HepG2 (cell line): Measurements from ENCODE around the gene GALNT9. TPM values are rescaled to one million over a fixed set of nuclear protein-coding genes. Genes with fewer than 3 reads are reported as not detected.

ENCODE experiments used
- ATAC-seq: fragments of 200-7000 bp; cut with Tn5 transposase; 3 replicates; pipeline ENCODE4 v1.9.1; 2020; ENCODE audit warnings: mild to moderate bottlenecking, moderate library complexity
- BruUV-seq: library from RNA; stranded (reverse); fragments of 400-500 nt; replicated peaks from 2 replicates; lab custom pipeline; 2021; lab: Mats Ljungman, UMichigan
- CTCF ChIA-PET: fragments of 300-600 bp; formaldehyde crosslinking; extraction: SDS; loops from one replicate; lab custom pipeline; 2021; ENCODE audit warnings: low total read pairs, inconsistent platforms, low intra/inter-chr PET ratio; lab: Yijun Ruan, JAX
- POLR2A ChIA-PET: fragments of 350-600 bp; sonication (Branson Sonifier 250); formaldehyde crosslinking; loops from one replicate; lab custom pipeline; 2020; ENCODE audit warnings: antibody characterized with exemption, inconsistent platforms; lab: Yijun Ruan, JAX
- DNase-seq: peaks from one replicate; pipeline ENCODE4 v3.0.0-alpha.2; 2015; ENCODE audit warnings: low spot score
- FAIRE-seq: peaks from 3 replicates; lab custom pipeline; 2011; peaks lifted over from hg19 to GRCh38; lab: Jason Lieb, UNC
- H2AFZ ChIP-seq: one replicate; pipeline ENCODE4 v1.6.1; 2011; ENCODE audit warnings: low read length, inconsistent platforms
- H3K27ac ChIP-seq: fragments of 300-600 bp; 3 replicates; pipeline ENCODE4 v1.8.0; 2011; ENCODE audit warnings: mixed run types, mild to moderate bottlenecking, mixed read lengths, low read length, inconsistent platforms; ENCODE audit not compliant: insufficient read depth; ENCODE audit errors: extremely low read length
- H3K27me3 ChIP-seq, 2 experiments: fragments of 200-600 bp in 1 of 2; 2 replicates in 1 of 2; 3 replicates in 1 of 2; pipeline versions ENCODE4 v1.6.0 to v1.8.0; 2011; ENCODE audit warnings: low read length in 2 of 2, mild to moderate bottlenecking in 2 of 2, moderate library complexity in 2 of 2, inconsistent platforms in 1 of 2; ENCODE audit not compliant: insufficient read depth in 2 of 2, control insufficient read depth in 1 of 2
- H3K36me3 ChIP-seq, 2 experiments: fragments of 200-600 bp in 1 of 2; replicated peaks in 1 of 2; 2 replicates in 1 of 2; 3 replicates in 1 of 2; pipeline versions ENCODE4 v1.5.1 to v1.8.0; 2011; ENCODE audit warnings: low read length in 2 of 2, inconsistent platforms in 1 of 2; ENCODE audit not compliant: insufficient read depth in 2 of 2, control insufficient read depth in 1 of 2
- H3K4me1 ChIP-seq: 2 replicates; pipeline ENCODE4 v1.5.1; 2012; ENCODE audit warnings: low read length, inconsistent platforms; ENCODE audit not compliant: insufficient read depth
- H3K4me2 ChIP-seq: 2 replicates; pipeline ENCODE4 v1.6.0; 2011; ENCODE audit warnings: low read depth, low read length, inconsistent platforms
- H3K4me3 ChIP-seq, 3 experiments: fragments of 200-600 bp in 1 of 3; sonication (generic), shearing (Covaris generic) in 1 of 3; replicated peaks in 1 of 3; 2 replicates each; pipeline ENCODE4 v1.5.1; 2011 to 2016; ENCODE audit warnings: low read length in 3 of 3, inconsistent platforms in 2 of 3, low read depth in 2 of 3, mild to moderate bottlenecking in 2 of 3, control low read depth in 1 of 3, mixed read lengths in 1 of 3; ENCODE audit not compliant: insufficient read depth in 1 of 3
- H3K79me2 ChIP-seq: one replicate; pipeline ENCODE4 v1.6.1; 2011; ENCODE audit warnings: low read length, inconsistent platforms; ENCODE audit not compliant: insufficient read depth
- H3K9ac ChIP-seq: 2 replicates; pipeline ENCODE4 v1.6.0; 2011; ENCODE audit warnings: mild to moderate bottlenecking, low read depth, low read length, inconsistent platforms; ENCODE audit not compliant: insufficient read depth
- H3K9me3 ChIP-seq: 2 replicates; pipeline ENCODE4 v1.5.1; 2012; ENCODE audit warnings: mild to moderate bottlenecking, low read length
- H4K20me1 ChIP-seq: 2 replicates; pipeline ENCODE4 v1.6.0; 2011; ENCODE audit warnings: inconsistent platforms, mild to moderate bottlenecking, low read length, moderate library complexity; ENCODE audit not compliant: insufficient read depth
- CENPBD1 ChIP-seq: sonication (generic); formaldehyde crosslinking; IDR thresholded peaks from 2 replicates; pipeline ENCODE4 v1.8.0; 2022; ENCODE audit warnings: missing genetic modification reagents, low read depth, mild to moderate bottlenecking, borderline replicate concordance
- IRF9 ChIP-seq: sonication (generic); formaldehyde crosslinking; IDR thresholded peaks from 2 replicates; pipeline ENCODE4 v1.8.0; 2022; ENCODE audit warnings: missing genetic modification reagents, mild to moderate bottlenecking, borderline replicate concordance
- MTERF4 ChIP-seq: sonication (generic); formaldehyde crosslinking; IDR thresholded peaks from 2 replicates; pipeline ENCODE4 v1.8.0; 2023; ENCODE audit warnings: mild to moderate bottlenecking, missing genetic modification reagents
- MYC ChIP-seq: sonication (generic); formaldehyde crosslinking; IDR thresholded peaks from 2 replicates; pipeline ENCODE4 v1.9.0; 2021; ENCODE audit warnings: missing genetic modification reagents, borderline replicate concordance
- NONO ChIP-seq, 2 experiments: fragments of 450-650 bp in 1 of 2; sonication (generic) in 1 of 2; formaldehyde crosslinking in 1 of 2; IDR thresholded peaks in 1 of 2; conservative IDR thresholded peaks in 1 of 2; 2 replicates each; pipeline versions ENCODE4 v1.6.1 to v1.8.0; 2017 to 2022; ENCODE audit warnings: mild to moderate bottlenecking in 1 of 2, missing genetic modification reagents in 1 of 2, moderate library complexity in 1 of 2
- POLR2A ChIP-seq, 2 experiments: IDR thresholded peaks; 2 replicates each; pipeline ENCODE4 v1.6.1; 2011; ENCODE audit warnings: low read depth in 2 of 2, low read length in 2 of 2, mild to moderate bottlenecking in 1 of 2, moderate library complexity in 1 of 2; ENCODE audit not compliant: insufficient read depth in 1 of 2
- SUZ12 ChIP-seq: fragments of 150-350 bp; IDR thresholded peaks from 2 replicates; pipeline ENCODE4 v1.6.1; 2014; ENCODE audit warnings: low read depth, low read length
- TCF7L2 ChIP-seq: IDR thresholded peaks from 2 replicates; pipeline ENCODE4 v1.6.1; 2011; ENCODE audit warnings: mild to moderate bottlenecking, low read depth, low read length, moderate library complexity
- U2AF2 ChIP-seq: fragments of 200-400 bp; formaldehyde crosslinking; IDR thresholded peaks from 2 replicates; pipeline ENCODE4 v1.6.1; 2017; ENCODE audit warnings: low read depth, mild to moderate bottlenecking, low read length
- USF2 ChIP-seq, 2 experiments: sonication (generic) in 1 of 2; formaldehyde crosslinking in 1 of 2; IDR thresholded peaks; 2 replicates each; pipeline versions ENCODE4 v1.5.1 to v1.6.1; 2011 to 2020; ENCODE audit warnings: borderline replicate concordance in 1 of 2, low read depth in 1 of 2, low read length in 1 of 2, mild to moderate bottlenecking in 1 of 2, missing genetic modification reagents in 1 of 2, moderate library complexity in 1 of 2
- ZNF331 ChIP-seq: sonication (generic); formaldehyde crosslinking; IDR thresholded peaks from 2 replicates; pipeline ENCODE4 v1.4.0; 2020; ENCODE audit warnings: missing genetic modification reagents
- ZNF546 ChIP-seq: sonication (generic); formaldehyde crosslinking; conservative IDR thresholded peaks from 2 replicates; pipeline ENCODE4 v1.8.1; 2023; ENCODE audit warnings: mild to moderate bottlenecking, missing genetic modification reagents
- ZNF597 ChIP-seq: sonication (generic); formaldehyde crosslinking; IDR thresholded peaks from 2 replicates; pipeline ENCODE4 v1.5.0; 2020; ENCODE audit warnings: missing genetic modification reagents
- ZNF605 ChIP-seq: sonication (generic); formaldehyde crosslinking; IDR thresholded peaks from 2 replicates; pipeline ENCODE4 v1.8.0; 2022; ENCODE audit warnings: mild to moderate bottlenecking, missing genetic modification reagents
- ZNF614 ChIP-seq: IDR thresholded peaks from 2 replicates; pipeline ENCODE4 v1.6.1; 2018; ENCODE audit warnings: missing biosample characterization, missing genetic modification reagents, inconsistent platforms, borderline replicate concordance
- ZNF746 ChIP-seq: sonication (generic); formaldehyde crosslinking; IDR thresholded peaks from 2 replicates; pipeline ENCODE4 v1.8.0; 2022; ENCODE audit warnings: mild to moderate bottlenecking, missing genetic modification reagents
- ZNF782 ChIP-seq: sonication (generic); formaldehyde crosslinking; IDR thresholded peaks from 2 replicates; pipeline ENCODE4 v1.4.0; 2020; ENCODE audit warnings: missing genetic modification reagents, mild to moderate bottlenecking, borderline replicate concordance
- ZSCAN12 ChIP-seq: sonication (generic); formaldehyde crosslinking; IDR thresholded peaks from 2 replicates; pipeline ENCODE4 v1.9.0; 2021; ENCODE audit warnings: mild to moderate bottlenecking, missing genetic modification reagents
- WGBS: methylation state at CpG from one replicate; pipeline ENCODE4 v1.1.6; 2017; ENCODE audit warnings: low lambda C conversion rate; 5-methylcytosine and 5-hydroxymethylcytosine counted together
- in situ Hi-C: cut with HindIII; loops from 2 replicates; pipeline ENCODE4 v1.10.0; 2017; ENCODE audit warnings: low pct_unique_long_range_greater_than_20kb; ENCODE audit not compliant: extremely low pct_ligation_motif_present
- intact Hi-C: fragments of 100-400 bp; cut with micrococcal nuclease; formaldehyde crosslinking; loops from one replicate; pipeline ENCODE4 v1.10.0; 2022; ENCODE audit not compliant: unreplicated experiment
- polyA plus RNA-seq, 8 experiments: library from polyadenylated mRNA; depleted of rRNA in 3 of 8; stranded (reverse) in 7 of 8; unstranded in 1 of 8; fragments of >200 nt; fragmentation: Illumina TruSeq in 4 of 8; extraction: Trizol in 4 of 8; gene quantifications; 2 replicates each; pipeline versions ENCODE4 v1.2.1 to v1.2.3, GENCODE V29; 2011 to 2016; ENCODE audit warnings: low read depth in 4 of 8, missing spikeins in 1 of 8, mixed read lengths in 1 of 8; ENCODE audit not compliant: insufficient read depth in 1 of 8
- total RNA-seq, 5 experiments: library from RNA; depleted of rRNA; stranded (reverse); fragments of >200 nt; fragmentation: Illumina TruSeq; extraction: Trizol; gene quantifications; 2 replicates each; pipeline ENCODE4 v1.2.3, GENCODE V29; 2016; ENCODE audit warnings: low read depth in 1 of 5

Gene GALNT9
- total and polyA plus RNA-seq, 2 of the 13 experiments (the other 11 are each of a cell fraction or from before 2014, with no cell fraction given) = 0.04 TPM; not detected in 1

GRCh38 chr12:132166093-132166492 is 163.3 kb downstream of the GALNT9 start (continued):
- TF ChIP-seq ZSCAN12 (CRISPR knock-in tag) (no peak), IRF9 (CRISPR knock-in tag) (no peak), ZNF614 (CRISPR knock-in tag) (no peak), ZNF597 (CRISPR knock-in tag) (no peak), ZNF331 (CRISPR knock-in tag) (no peak), ZNF782 (CRISPR knock-in tag) (no peak)

GRCh38 chr12:132165584-132165983 is 163.8 kb downstream of the GALNT9 start:
- H3K4me3 ChIP-seq = no peak overlapping the region
- 0 out of 2 replicates have a peak, but pooled peaks cover 3% of the 10 kb centered on the region for H4K20me1 ChIP-seq
- H3K9ac ChIP-seq = no peak overlapping the region
- 93% methylated on average over 6 of the region's 6 CpGs for WGBS
- CTCF ChIA-PET = no interaction called here
- FAIRE-seq = no peak
- BruUV-seq = no TSS peak
- ATAC-seq = no peak
- no peaks in the 10 kb centered on the region for H3K36me3 ChIP-seq
- intact Hi-C loops (no loop called here), in situ Hi-C loops (no loop called here)
- no peaks in the 10 kb centered on the region for H3K79me2 ChIP-seq
- DNase-seq = no peak
- POLR2A ChIA-PET = no interaction called here
- H3K27me3 ChIP-seq = peaks cover 6 to 39% of the 10 kb centered on the region in 2 experiments; a peak in 4 of 5 replicates
- no peaks in the 10 kb centered on the region for H3K4me1 ChIP-seq
- H3K4me2 ChIP-seq = no peak overlapping the region
- no peaks in the 10 kb centered on the region for H3K9me3 ChIP-seq
- no peak overlapping the region for H3K27ac ChIP-seq
- H2AFZ ChIP-seq = no peak overlapping the region
- TF ChIP-seq NONO (IDR thresholded peaks at IDR 0.05) (no peak), NONO (CRISPR knock-in tag; conservative IDR thresholded peaks at IDR 0.05) (no peak), MYC (no peak), ZNF546 (CRISPR knock-in tag) (no peak), ZNF605 (no peak), SUZ12 (no peak), POLR2A (IDR thresholded peaks at IDR 0.05; ENCODE audit: insufficient read depth in 1 of 2, low read depth in 2 of 2, low read length in 2 of 2) (no peak), USF2 (IDR thresholded peaks at IDR 0.05; ENCODE audit: low read depth, low read length) (no peak), USF2 (CRISPR knock-in tag; IDR thresholded peaks at IDR 0.05; ENCODE audit: borderline replicate concordance) (no peak), CENPBD1 (CRISPR knock-in tag) (no peak), U2AF2 (no peak), TCF7L2 (no peak), MTERF4 (CRISPR knock-in tag) (no peak), ZNF746 (CRISPR knock-in tag) (no peak)
